ENCODE measurements around the gene OGFOD2. TPM values are rescaled to one million over a fixed set of nuclear protein-coding genes. Genes with fewer than 3 reads are reported as not detected.

Gene OGFOD2
- total RNA-seq, 1 experiment from 2014 or later, result 35.6 TPM

- POLR2A ChIA-PET (ENCODE audit: unreplicated experiment), result no interaction called here
- DNase-seq, result no peak
- CTCF ChIA-PET, result no interaction called here
Observed at GRCh38 chr12:122997343-122998250, 22.6 kb downstream of the OGFOD2 start.

GRCh38 chr12:122998316-122998715, 23.3 kb downstream of the OGFOD2 start:
- H3K79me2 ChIP-seq (ENCODE audit: low read length), result no peaks in the 10 kb centered on the region
- H3K4me1 ChIP-seq (ENCODE audit: insufficient read depth, low read length), result no peaks in the 10 kb centered on the region
- H3K36me3 ChIP-seq (ENCODE audit: low read depth, low read length), result no peaks in the 10 kb centered on the region
- no peaks in the 10 kb centered on the region for H3F3A ChIP-seq (ENCODE audit: low read length, unreplicated experiment)
- H3K27me3 ChIP-seq (ENCODE audit: low read length), result no peaks in the 10 kb centered on the region
- H3K4me3 ChIP-seq (ENCODE audit: low read length), result no peak overlapping the region
- intact Hi-C loops (cut with micrococcal nuclease), result no loop called here
- no peak overlapping the region for H3K4me2 ChIP-seq (ENCODE audit: low read length)
- CTCF ChIA-PET, result no interaction called here
- no TSS peak for BruUV-seq (replicated peaks)
- no peaks in the 10 kb centered on the region for H4K20me1 ChIP-seq (ENCODE audit: low read length)
- H3K9ac ChIP-seq (ENCODE audit: low read length), result no peak overlapping the region
- no peak overlapping the region for H3K27ac ChIP-seq (ENCODE audit: low read length)
- H3K9me3 ChIP-seq (ENCODE audit: low read length), result no peaks in the 10 kb centered on the region
- DNase-seq, result no peak
- H3K9me2 ChIP-seq (replicated peaks; ENCODE audit: low read length), result no peaks in the 10 kb centered on the region
- no peak for ATAC-seq
- no peak overlapping the region for H2AFZ ChIP-seq (ENCODE audit: low read length)
- POLR2A ChIA-PET (ENCODE audit: unreplicated experiment), result no interaction called here
- TF ChIP-seq EZH2phosphoT487 (IDR thresholded peaks at IDR 0.05; ENCODE audit: borderline replicate concordance, low read length), result no peak
- no peak for TF ChIP-seq EZH2 (IDR thresholded peaks at IDR 0.05; ENCODE audit: low read length, unreplicated experiment)
- no peak for TF ChIP-seq CTCF (conservative IDR thresholded peaks at IDR 0.05; ENCODE audit: low read depth, low read length)

More at GRCh38 chr12:122997343-122998250, 22.6 kb downstream of the OGFOD2 start:
- Histone ChIP-seq H3K36me3 (ENCODE audit: low read depth, low read length) (no peaks in the 10 kb centered on the region), H3K27ac (ENCODE audit: low read length) (no peak overlapping the region), H3F3A (ENCODE audit: low read length, unreplicated experiment) (no peaks in the 10 kb centered on the region), H3K9ac (ENCODE audit: low read length) (no peak overlapping the region), H2AFZ (ENCODE audit: low read length) (no peak overlapping the region), H3K9me2 (replicated peaks; ENCODE audit: low read length) (no peaks in the 10 kb centered on the region), H3K27me3 (ENCODE audit: low read length) (no peaks in the 10 kb centered on the region), H3K4me2 (ENCODE audit: low read length) (no peak overlapping the region), H4K20me1 (ENCODE audit: low read length) (no peaks in the 10 kb centered on the region), H3K4me3 (ENCODE audit: low read length) (no peak overlapping the region), H3K9me3 (ENCODE audit: low read length) (no peaks in the 10 kb centered on the region), H3K79me2 (ENCODE audit: low read length) (no peaks in the 10 kb centered on the region), H3K4me1 (ENCODE audit: insufficient read depth, low read length) (no peaks in the 10 kb centered on the region)
- TF ChIP-seq EZH2phosphoT487 (IDR thresholded peaks at IDR 0.05; ENCODE audit: borderline replicate concordance, low read length) (no peak), CTCF (conservative IDR thresholded peaks at IDR 0.05; ENCODE audit: low read depth, low read length) (no peak), EZH2 (IDR thresholded peaks at IDR 0.05; ENCODE audit: low read length, unreplicated experiment) (no peak)
- BruUV-seq (replicated peaks), result no TSS peak
- intact Hi-C loops (cut with micrococcal nuclease), result no loop called here
- no peak for ATAC-seq
